A673 (cell line): ENCODE data around the gene SLC39A6. TPM values are rescaled to one million over a fixed set of nuclear protein-coding genes. Genes with fewer than 3 reads are reported as not detected.

ENCODE experiments used
- BruUV-seq: library from RNA; stranded (reverse); fragments of 400-500 nt; replicated peaks from 2 replicates; lab custom pipeline; 2021; lab: Mats Ljungman, UMichigan
- CTCF ChIA-PET: fragments of 300-600 bp; sonication (Branson Sonifier 250); formaldehyde crosslinking; loops from one replicate; lab custom pipeline; 2022; ENCODE audit warnings: antibody characterized with exemption; lab: Charles Lee
- POLR2A ChIA-PET: fragments of 300-600 bp; sonication (Branson Sonifier 250); formaldehyde crosslinking; loops from one replicate; lab custom pipeline; 2022; ENCODE audit warnings: antibody characterized with exemption; ENCODE audit not compliant: low non-redundant PET; lab: Charles Lee
- DNase-seq: peaks from one replicate; pipeline ENCODE4 v3.0.0-alpha.2; 2015; ENCODE audit warnings: low spot score
- H3K27ac ChIP-seq: fragments of 200-600 bp; sonication (generic); 2 replicates; pipeline ENCODE4 v1.5.1; 2016; ENCODE audit warnings: mixed run types, low read depth, mild to moderate bottlenecking, mixed read lengths, antibody characterized with exemption, low read length; ENCODE audit not compliant: poor library complexity, severe bottlenecking
- H3K27me3 ChIP-seq: fragments of 200-600 bp; sonication (generic); replicated peaks from 2 replicates; pipeline ENCODE4 v1.6.1; 2017; ENCODE audit warnings: mixed run types, low read depth, mild to moderate bottlenecking, mixed read lengths, antibody characterized with exemption, low read length; ENCODE audit not compliant: insufficient read depth, poor library complexity
- H3K36me3 ChIP-seq: fragments of 200-600 bp; sonication (generic); 2 replicates; pipeline ENCODE4 v1.6.1; 2016; ENCODE audit warnings: mixed run types, mild to moderate bottlenecking, mixed read lengths, antibody characterized with exemption, low read length; ENCODE audit not compliant: insufficient read depth, poor library complexity, severe bottlenecking
- H3K4me1 ChIP-seq: fragments of 200-600 bp; sonication (generic); 2 replicates; pipeline ENCODE4 v1.6.1; 2017; ENCODE audit warnings: mixed run types, mild to moderate bottlenecking, mixed read lengths, antibody characterized with exemption, low read length; ENCODE audit not compliant: insufficient read depth, poor library complexity, severe bottlenecking
- H3K4me3 ChIP-seq: fragments of 200-600 bp; sonication (generic); 2 replicates; pipeline ENCODE4 v1.5.1; 2016; ENCODE audit warnings: low read depth, mixed run types, mild to moderate bottlenecking, mixed read lengths, low read length; ENCODE audit not compliant: poor library complexity, severe bottlenecking
- H3K9me3 ChIP-seq: fragments of 200-600 bp; sonication (generic); 2 replicates; pipeline ENCODE4 v1.6.1; 2016; ENCODE audit warnings: mixed run types, low read depth, mild to moderate bottlenecking, mixed read lengths, antibody characterized with exemption, low read length; ENCODE audit not compliant: poor library complexity, severe bottlenecking
- EZH2 ChIP-seq: fragments of 200-600 bp; sonication (generic); IDR thresholded peaks from 2 replicates; pipeline ENCODE4 v1.6.1; 2017; ENCODE audit warnings: borderline replicate concordance, low read depth, mild to moderate bottlenecking, mixed read lengths, antibody characterized with exemption, low read length; ENCODE audit not compliant: poor library complexity, severe bottlenecking
- intact Hi-C: fragments of 100-400 bp; cut with micrococcal nuclease; formaldehyde crosslinking; loops from one replicate; pipeline ENCODE4 v1.10.0; 2022; ENCODE audit not compliant: unreplicated experiment
- total RNA-seq: library from RNA; stranded (reverse); gene quantifications from 2 replicates; pipeline ENCODE4 v1.2.3, GENCODE V29; 2021
- TF ChIP-seq, protein P1 (sequence below): fragments of 300-800, 200-600 bp; sonication (generic); conservative IDR thresholded peaks from 2 replicates; pipeline ENCODE4 v1.5.1; 2017; ENCODE audit warnings: low read depth, mild to moderate bottlenecking, antibody characterized with exemption, low read length, moderate library complexity, mixed read lengths

Gene SLC39A6
- total RNA-seq, 1 experiment from 2014 or later: 70.7 TPM

DNA sequence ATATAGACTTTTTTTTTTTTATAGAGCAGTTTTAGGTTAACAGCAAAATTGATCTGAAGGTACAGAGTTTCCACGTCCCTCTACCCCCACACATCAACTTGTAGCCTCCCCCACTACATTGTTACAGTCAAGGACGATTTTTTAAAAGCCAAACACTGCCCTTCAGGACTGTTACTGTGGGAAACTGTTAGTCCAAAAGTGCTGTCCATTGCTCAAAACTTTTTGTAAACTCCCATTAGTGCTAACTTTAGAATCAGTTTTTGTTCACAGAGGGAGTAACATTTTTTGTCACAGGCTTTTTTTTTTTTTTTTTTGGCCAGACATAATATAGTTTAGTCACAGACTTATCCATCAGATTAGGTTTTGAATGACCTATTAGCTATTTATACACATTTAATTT, 24.6 kb upstream of the SLC39A6 start:
- Histone ChIP-seq H3K27ac (no peak overlapping the region), H3K36me3 (peaks cover 58% of the 10 kb centered on the region), H3K27me3 (no peaks in the 10 kb centered on the region), H3K9me3 (no peaks in the 10 kb centered on the region), H3K4me3 (no peak overlapping the region), H3K4me1 (no peaks in the 10 kb centered on the region)
- POLR2A ChIA-PET: no interaction called here
- intact Hi-C loops: no loop called here
- BruUV-seq: no TSS peak
- no peak for DNase-seq
- TF ChIP-seq, protein P1, sequence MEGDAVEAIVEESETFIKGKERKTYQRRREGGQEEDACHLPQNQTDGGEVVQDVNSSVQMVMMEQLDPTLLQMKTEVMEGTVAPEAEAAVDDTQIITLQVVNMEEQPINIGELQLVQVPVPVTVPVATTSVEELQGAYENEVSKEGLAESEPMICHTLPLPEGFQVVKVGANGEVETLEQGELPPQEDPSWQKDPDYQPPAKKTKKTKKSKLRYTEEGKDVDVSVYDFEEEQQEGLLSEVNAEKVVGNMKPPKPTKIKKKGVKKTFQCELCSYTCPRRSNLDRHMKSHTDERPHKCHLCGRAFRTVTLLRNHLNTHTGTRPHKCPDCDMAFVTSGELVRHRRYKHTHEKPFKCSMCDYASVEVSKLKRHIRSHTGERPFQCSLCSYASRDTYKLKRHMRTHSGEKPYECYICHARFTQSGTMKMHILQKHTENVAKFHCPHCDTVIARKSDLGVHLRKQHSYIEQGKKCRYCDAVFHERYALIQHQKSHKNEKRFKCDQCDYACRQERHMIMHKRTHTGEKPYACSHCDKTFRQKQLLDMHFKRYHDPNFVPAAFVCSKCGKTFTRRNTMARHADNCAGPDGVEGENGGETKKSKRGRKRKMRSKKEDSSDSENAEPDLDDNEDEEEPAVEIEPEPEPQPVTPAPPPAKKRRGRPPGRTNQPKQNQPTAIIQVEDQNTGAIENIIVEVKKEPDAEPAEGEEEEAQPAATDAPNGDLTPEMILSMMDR: no peak
- TF ChIP-seq EZH2: no peak
- CTCF ChIA-PET: no interaction called here

DNA sequence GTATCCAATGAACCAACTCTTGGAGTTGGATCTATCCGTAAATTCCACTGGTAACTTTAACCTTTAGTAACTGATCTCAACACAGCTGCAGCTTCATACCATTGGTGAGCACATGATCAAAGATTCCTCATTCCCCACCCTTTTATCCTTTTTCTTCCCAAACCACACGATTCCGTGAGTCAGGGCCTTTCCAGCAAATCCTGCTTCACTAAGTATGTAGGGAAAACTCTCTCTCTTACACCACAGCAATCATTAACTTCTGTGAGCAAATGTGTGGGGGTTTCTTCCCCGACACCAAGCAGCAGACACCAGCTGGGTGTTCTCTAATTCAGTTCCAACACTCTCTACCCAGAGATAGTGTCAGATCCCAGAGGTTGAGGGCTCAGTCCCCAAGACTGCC, 24.1 kb upstream of the SLC39A6 start:
- BruUV-seq: no TSS peak
- Histone ChIP-seq H3K9me3 (no peaks in the 10 kb centered on the region), H3K27me3 (no peaks in the 10 kb centered on the region), H3K4me1 (no peaks in the 10 kb centered on the region), H3K4me3 (no peak overlapping the region), H3K36me3 (peaks cover 59% of the 10 kb centered on the region), H3K27ac (no peak overlapping the region)
- no peak for DNase-seq
- TF ChIP-seq EZH2: no peak
- CTCF ChIA-PET: no interaction called here
- POLR2A ChIA-PET: no interaction called here
- intact Hi-C loops: no loop called here

DNA sequence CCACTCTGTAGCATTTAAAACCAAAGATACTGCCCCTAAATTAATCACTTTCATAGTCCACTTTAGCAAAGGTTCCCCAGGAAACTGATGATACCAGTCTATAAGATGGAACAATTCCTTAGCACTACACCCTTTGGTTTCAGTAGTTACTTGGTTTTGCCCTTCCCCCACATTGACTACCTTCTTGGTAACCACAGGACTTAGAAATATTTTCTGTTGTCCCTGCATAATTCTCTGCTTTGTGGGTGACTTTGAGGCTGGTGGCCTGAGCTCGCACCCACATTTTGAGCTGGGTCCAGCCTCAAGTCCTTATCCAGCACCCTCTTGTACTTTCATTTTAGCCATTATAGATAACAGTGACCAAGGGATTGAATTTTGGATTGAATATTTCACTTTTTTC, 23.6 kb upstream of the SLC39A6 start:
- Histone ChIP-seq H3K9me3 (no peaks in the 10 kb centered on the region), H3K4me3 (no peak overlapping the region), H3K4me1 (no peaks in the 10 kb centered on the region), H3K36me3 (peaks cover 59% of the 10 kb centered on the region), H3K27me3 (no peaks in the 10 kb centered on the region), H3K27ac (no peak overlapping the region)
- TF ChIP-seq EZH2: no peak
- TF ChIP-seq, protein P1: no peak
- CTCF ChIA-PET: no interaction called here
- no TSS peak for BruUV-seq
- no peak for DNase-seq
- intact Hi-C loops: no loop called here
- POLR2A ChIA-PET: no interaction called here
